Upper lobe of left lung (tissue), 6 donors: ENCODE measurements around the gene MAB21L4. TPM values are rescaled to one million over a fixed set of nuclear protein-coding genes. Genes with fewer than 3 reads are reported as not detected.
"Not testable (repeated sequence)": the region's sequence is repeated elsewhere in the genome, so short reads cannot be mapped to it uniquely, and the experiment has no call there.

ENCODE experiments used
- ATAC-seq, 2 donors: fragments of 200-7000 bp; cut with Tn5 transposase; one replicate each; pipeline ENCODE4 v1.9.1; 2022; ENCODE audit warnings: mild to moderate bottlenecking in 2 of 2, moderate library complexity in 2 of 2; ENCODE audit not compliant: low FRiP score in 2 of 2
- DNase-seq, 2 donors: peaks; one replicate each; pipeline ENCODE4 v3.0.0-alpha.2; 2019 to 2020
- H3K27ac ChIP-seq, 4 donors: fragments of 200-600 bp; sonication (generic); one replicate each; pipeline ENCODE4 v1.5.1; 2016 to 2019
- H3K27me3 ChIP-seq, 4 donors: fragments of 200-600 bp; sonication (generic); one replicate each; pipeline ENCODE4 v1.5.1; 2017 to 2019
- H3K36me3 ChIP-seq, 4 donors: fragments of 200-600 bp; sonication (generic); one replicate each; pipeline ENCODE4 v1.5.1; 2016 to 2019
- H3K4me1 ChIP-seq, 4 donors: fragments of 200-600 bp; sonication (generic); one replicate each; pipeline ENCODE4 v1.5.1; 2018 to 2019
- H3K4me3 ChIP-seq, 4 donors: fragments of 200-600 bp; sonication (generic); one replicate each; pipeline ENCODE4 v1.5.1; 2017 to 2019; ENCODE audit warnings: mild to moderate bottlenecking in 2 of 4, moderate library complexity in 1 of 4
- H3K9me3 ChIP-seq, 4 donors: fragments of 200-600 bp; sonication (generic); one replicate each; pipeline ENCODE4 v1.5.1; 2018 to 2019
- CTCF ChIP-seq, 6 experiments: fragments of 450-650 bp in 4 of 6; fragments of 200-600 bp in 2 of 6; sonication (generic) in 2 of 6; IDR thresholded peaks; one replicate each; pipeline ENCODE4 v1.5.1; 2016 to 2019; ENCODE audit warnings: antibody characterized with exemption in 6 of 6
- EP300 ChIP-seq, 4 donors: sonication (generic); formaldehyde crosslinking; IDR thresholded peaks; one replicate each; pipeline ENCODE4 v1.5.1; 2017; ENCODE audit warnings: antibody characterized with exemption in 4 of 4, control low read depth in 2 of 4
- POLR2A ChIP-seq, 4 donors: fragments of 450-650 bp; IDR thresholded peaks; one replicate each; pipeline ENCODE4 v1.5.1; 2016 to 2017; ENCODE audit warnings: antibody characterized with exemption in 4 of 4, mild to moderate bottlenecking in 2 of 4
- POLR2AphosphoS5 ChIP-seq, 2 donors: sonication (generic); formaldehyde crosslinking; IDR thresholded peaks; one replicate each; pipeline ENCODE4 v1.5.1; 2017; ENCODE audit warnings: antibody characterized with exemption in 2 of 2
- WGBS, 2 donors: methylation state at CpG; one replicate each; pipeline ENCODE4 v1.1.5; 2017 to 2018; 5-methylcytosine and 5-hydroxymethylcytosine counted together
- total RNA-seq, 6 donors: library from RNA; depleted of rRNA in 4 of 6; stranded (reverse); fragments of >200 nt in 4 of 6; gene quantifications; one replicate each; pipeline versions ENCODE4 v1.1.0 to v1.2.1, GENCODE V29; 2016 to 2021
- donor health status: DM: no; HTN: no; CAD: no; lungs with moderate emphysema.
- donor health status: DM: no; HTN: yes; CAD: no; lungs with severe emphysema.

Gene MAB21L4
- total RNA-seq, 6 donors from 2014 or later: 11.5 to 117 (median 29.0) TPM

GRCh38 chr2:240847817-240848216, 48.1 kb downstream of the MAB21L4 start:
- WGBS, 2 donors: 89% methylated on average over 13 of the region's 13 CpGs
- Histone ChIP-seq H3K27ac (no peak overlapping the region), H3K9me3 (no peaks in the 10 kb centered on the region), H3K4me3 (no peak overlapping the region), H3K36me3 (no peaks in the 10 kb centered on the region), H3K27me3 (no peaks in the 10 kb centered on the region), H3K4me1 (peaks cover 0 to 5% (median 0%) of the 10 kb centered on the region in 4 donors)
- TF ChIP-seq EP300 (IDR thresholded peaks at IDR 0.05) (no peak), CTCF (IDR thresholded peaks at IDR 0.05) (no peak), POLR2AphosphoS5 (IDR thresholded peaks at IDR 0.05) (no peak), POLR2A (IDR thresholded peaks at IDR 0.05) (no peak)
- DNase-seq (no peak), ATAC-seq (no peak)

DNA sequence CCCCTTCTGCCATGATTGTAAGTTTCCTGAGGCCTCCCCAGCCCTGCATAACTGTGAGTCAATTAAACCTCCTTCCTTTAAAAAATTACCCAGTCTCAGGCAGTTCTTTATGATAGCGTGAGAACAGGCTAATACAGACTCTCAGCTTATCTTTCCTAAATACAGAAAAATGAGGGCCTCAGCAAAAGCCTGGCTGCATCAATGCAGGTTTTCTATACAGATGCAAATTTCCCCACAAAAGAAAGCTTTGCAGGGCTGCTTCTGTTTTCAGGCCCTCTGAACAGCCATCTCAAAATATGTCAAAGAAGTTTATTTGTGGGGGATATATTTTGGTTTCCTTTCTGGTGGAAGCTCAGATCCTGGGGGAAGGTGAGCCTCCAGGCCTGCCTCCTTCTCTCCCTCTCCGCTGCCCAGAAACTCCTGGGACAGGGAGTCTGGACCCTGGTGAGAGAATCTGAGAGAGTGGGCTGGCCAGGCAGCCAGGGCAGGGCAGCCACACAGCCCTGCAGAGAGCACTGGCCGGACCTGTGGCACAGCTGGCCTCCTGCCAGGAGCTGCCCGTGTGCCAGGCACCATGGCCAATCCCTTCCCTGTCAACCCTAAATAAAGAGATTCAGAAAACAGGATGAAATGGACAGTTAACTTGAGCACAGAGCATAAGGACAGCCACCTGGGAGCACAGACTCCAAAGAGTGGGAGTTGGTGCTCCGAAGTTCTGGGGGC, 48.9 kb downstream of the MAB21L4 start:
- ATAC-seq (no peak), DNase-seq (peak in 1 of 2 donors; percentile 52)
- 68 to 76% methylated on average over 3 to 5 of the region's 5 CpGs for WGBS, 2 donors
- H3K27me3 ChIP-seq: no peaks in the 10 kb centered on the region
- no peak overlapping the region for H3K4me3 ChIP-seq
- no peaks in the 10 kb centered on the region for H3K9me3 ChIP-seq
- no peak for TF ChIP-seq EP300 (IDR thresholded peaks at IDR 0.05)
- TF ChIP-seq POLR2A (IDR thresholded peaks at IDR 0.05): no peak
- TF ChIP-seq CTCF (IDR thresholded peaks at IDR 0.05): no peak
- TF ChIP-seq POLR2AphosphoS5 (IDR thresholded peaks at IDR 0.05): no peak
- peaks cover 0 to 5% (median 0%) of the 10 kb centered on the region in 4 donors for H3K4me1 ChIP-seq
- no peaks in the 10 kb centered on the region for H3K36me3 ChIP-seq
- no peak overlapping the region for H3K27ac ChIP-seq

GRCh38 chr2:240846309-240846708, 49.6 kb downstream of the MAB21L4 start:
- not testable (repeated sequence) for H3K4me1 ChIP-seq, H3K9me3 ChIP-seq, H3K27ac ChIP-seq, ATAC-seq, DNase-seq, H3K36me3 ChIP-seq, H3K4me3 ChIP-seq, H3K27me3 ChIP-seq
- 90 to 96% methylated on average over 2 of the region's 2 CpGs for whole genome bisulfite sequencing, 2 donors

DNA sequence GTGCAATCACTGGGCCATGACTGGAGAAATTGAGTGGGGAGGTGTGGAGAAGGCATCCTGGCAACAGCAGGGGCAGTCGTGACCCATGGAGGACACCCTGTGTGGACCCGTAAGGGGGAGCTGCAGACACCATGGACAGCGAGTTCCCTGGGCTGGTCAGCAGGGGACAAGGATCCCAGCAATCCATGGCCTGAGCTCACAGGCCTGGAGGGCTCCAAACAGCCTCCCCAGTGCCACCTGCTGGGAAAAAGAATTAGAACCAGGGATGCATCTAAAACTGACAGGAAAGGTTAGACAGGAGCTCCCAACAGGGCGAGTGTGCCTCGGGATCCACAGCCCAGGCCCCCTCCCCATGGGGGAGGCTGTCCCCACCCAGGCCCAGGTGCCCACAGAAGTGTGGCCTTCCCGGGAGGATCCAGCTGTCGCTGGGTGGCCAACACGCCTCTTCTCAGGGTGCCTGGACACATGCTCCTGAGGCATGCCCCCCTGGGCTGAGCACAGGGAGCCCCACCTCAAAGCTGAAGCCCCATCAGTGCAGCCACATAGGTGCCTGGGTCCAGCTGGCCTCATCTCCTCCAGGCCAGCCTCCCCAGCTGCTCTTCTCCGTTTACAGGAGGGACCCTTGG, 55.4 kb downstream of the MAB21L4 start:
- no peaks in the 10 kb centered on the region for H3K36me3 ChIP-seq
- H3K9me3 ChIP-seq: no peaks in the 10 kb centered on the region
- no peak overlapping the region for H3K27ac ChIP-seq
- H3K4me3 ChIP-seq: no peak overlapping the region
- TF ChIP-seq POLR2A (IDR thresholded peaks at IDR 0.05) (no peak), CTCF (IDR thresholded peaks at IDR 0.05) (peak in 4 of 6 experiments; percentile 29 to 66 (median 48)), EP300 (IDR thresholded peaks at IDR 0.05) (no peak), POLR2AphosphoS5 (IDR thresholded peaks at IDR 0.05) (no peak)
- H3K4me1 ChIP-seq: no peaks in the 10 kb centered on the region
- H3K27me3 ChIP-seq: no peaks in the 10 kb centered on the region
- DNase-seq (peak in 1 of 2 donors; percentile 47), ATAC-seq (peak; percentile 55 to 62)
- 35 to 40% methylated on average over 9 of the region's 9 CpGs for WGBS, 2 donors

- no peak for TF ChIP-seq CTCF (IDR thresholded peaks at IDR 0.05)
- TF ChIP-seq POLR2A (IDR thresholded peaks at IDR 0.05): no peak
- TF ChIP-seq EP300 (IDR thresholded peaks at IDR 0.05): no peak
- TF ChIP-seq POLR2AphosphoS5 (IDR thresholded peaks at IDR 0.05): no peak
- WGBS, 2 donors: 78 to 84% methylated on average over 13 to 28 of the region's 28 CpGs
- Histone ChIP-seq H3K4me3 (no peak overlapping the region), H3K4me1 (no peaks in the 10 kb centered on the region), H3K27me3 (no peaks in the 10 kb centered on the region), H3K36me3 (no peaks in the 10 kb centered on the region), H3K9me3 (no peaks in the 10 kb centered on the region), H3K27ac (no peak overlapping the region)
- DNase-seq (peak in 1 of 2 donors; percentile 62), ATAC-seq (no peak)
Observed at GRCh38 chr2:240839152-240840143, 56.5 kb downstream of the MAB21L4 start.
